Skeletal muscle satellite cell (primary cell): Measurements from ENCODE around the gene ZNF48.
A peak's percentile ranks its signal among the peaks of the same experiment; 100 is the strongest.

ENCODE experiments used
- H3K27me3 ChIP-seq: 2 replicates; pipeline ENCODE4 v1.7.0; 2013; ENCODE audit warnings: low read length; ENCODE audit not compliant: control insufficient read depth, insufficient read depth
- H3K36me3 ChIP-seq: 2 replicates; pipeline ENCODE4 v1.7.0; 2013; ENCODE audit warnings: mild to moderate bottlenecking, control low read depth, low read length; ENCODE audit not compliant: insufficient read depth
- H3K4me1 ChIP-seq: 2 replicates; pipeline ENCODE4 v1.7.0; 2013; ENCODE audit warnings: low read length; ENCODE audit not compliant: control insufficient read depth, insufficient read depth
- H3K4me2 ChIP-seq: 2 replicates; pipeline ENCODE4 v1.7.0; 2013; ENCODE audit warnings: mild to moderate bottlenecking, low read length
- H3K4me3 ChIP-seq: 2 replicates; pipeline ENCODE4 v1.7.0; 2013; ENCODE audit warnings: low read length
- H3K9ac ChIP-seq: 2 replicates; pipeline ENCODE4 v1.7.0; 2013; ENCODE audit warnings: mild to moderate bottlenecking, low read depth, low read length, moderate library complexity
- H3K9me3 ChIP-seq: replicated peaks from 2 replicates; pipeline ENCODE4 v1.7.0; 2013; ENCODE audit warnings: mild to moderate bottlenecking, control low read depth, low read length

Gene ZNF48

DNA sequence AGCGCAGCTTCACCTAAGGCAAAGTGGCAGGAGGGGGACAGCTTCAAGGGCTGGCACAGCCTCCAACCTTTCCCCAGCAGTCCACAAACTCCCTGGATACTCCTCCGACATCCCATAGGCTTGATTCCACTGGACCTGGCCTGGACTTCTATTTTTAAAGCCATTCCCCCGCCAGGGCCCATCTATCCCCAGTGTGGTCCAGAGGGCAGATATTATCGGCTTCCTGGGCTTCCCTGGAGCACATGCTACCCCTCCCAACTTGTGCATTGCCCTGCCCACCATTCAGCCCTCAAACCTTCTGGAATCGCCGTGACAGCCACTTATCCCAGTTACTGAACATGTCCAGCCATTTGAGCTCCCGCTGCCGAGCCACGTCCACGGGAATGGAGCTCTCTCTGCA, 30.0 kb upstream of the ZNF48 start:
- Histone ChIP-seq H3K4me1 (peaks cover 19% of the 10 kb centered on the region), H3K4me3 (no peak overlapping the region), H3K4me2 (no peak overlapping the region), H3K27me3 (no peaks in the 10 kb centered on the region), H3K9me3 (no peaks in the 10 kb centered on the region), H3K9ac (no peak overlapping the region), H3K36me3 (peaks cover 30% of the 10 kb centered on the region)

DNA sequence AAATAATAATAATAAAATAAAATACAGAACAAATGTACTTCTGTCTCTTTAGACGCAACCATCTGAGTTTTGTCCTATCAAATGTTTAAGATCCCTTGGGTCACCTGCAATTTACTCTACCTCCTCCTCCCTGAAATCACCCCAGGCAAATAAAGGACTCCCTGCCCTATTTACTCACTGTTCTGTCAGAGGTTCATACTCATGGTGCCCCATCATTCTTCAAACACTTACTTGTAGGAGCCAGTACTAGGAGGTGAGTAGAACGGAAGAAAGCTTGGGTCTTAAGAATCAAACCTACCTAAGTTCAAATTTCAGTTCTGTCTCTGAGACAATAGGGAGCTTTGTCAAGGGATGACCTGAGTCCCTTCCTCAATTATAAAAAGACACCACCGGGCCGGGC, 28.7 kb upstream of the ZNF48 start:
- Histone ChIP-seq H3K4me3 (peak overlapping the region; percentile 13), H3K4me1 (peaks cover 24% of the 10 kb centered on the region), H3K27me3 (no peaks in the 10 kb centered on the region), H3K4me2 (peak overlapping the region; percentile 86), H3K9ac (no peak overlapping the region), H3K9me3 (no peaks in the 10 kb centered on the region), H3K36me3 (peaks cover 21% of the 10 kb centered on the region)

DNA sequence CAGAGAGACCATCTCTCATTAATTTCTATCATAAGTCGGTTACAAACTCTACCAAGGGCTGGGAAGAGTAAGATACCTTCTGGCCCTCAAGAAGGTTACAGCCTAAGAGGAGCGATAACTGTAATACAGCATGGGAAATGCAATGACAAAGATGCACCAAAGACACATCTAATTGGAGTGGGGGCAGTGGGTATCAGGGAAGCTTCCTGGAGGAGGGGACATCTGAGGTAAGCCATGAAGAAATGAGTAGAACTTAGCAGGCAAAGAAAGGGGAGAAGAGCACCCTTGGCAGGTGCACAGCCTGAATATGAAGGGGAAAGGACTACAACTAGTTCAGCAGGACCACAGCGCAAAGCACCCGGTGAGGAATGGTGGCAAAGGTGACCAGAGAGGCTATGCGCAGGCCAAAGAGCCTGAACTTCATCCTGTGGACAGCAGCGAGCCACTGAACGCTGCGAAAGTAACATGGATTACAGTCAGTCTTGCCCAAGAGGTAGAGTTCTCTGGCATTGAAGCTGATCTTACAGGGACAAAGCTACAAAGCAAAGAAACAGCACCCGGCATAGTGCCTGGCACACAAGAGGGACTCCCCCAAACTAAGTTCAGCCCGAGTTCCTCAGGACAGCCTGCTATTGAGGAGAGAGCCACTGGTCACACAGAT, 27.7 kb upstream of the ZNF48 start:
- H3K4me2 ChIP-seq, result peak overlapping the region; percentile 86
- H3K9me3 ChIP-seq, result no peaks in the 10 kb centered on the region
- peak overlapping the region; percentile 71 for H3K4me3 ChIP-seq
- peak overlapping the region; percentile 71 for H3K9ac ChIP-seq
- H3K36me3 ChIP-seq, result peaks cover 18% of the 10 kb centered on the region
- peaks cover 29% of the 10 kb centered on the region for H3K4me1 ChIP-seq
- H3K27me3 ChIP-seq, result no peaks in the 10 kb centered on the region

DNA sequence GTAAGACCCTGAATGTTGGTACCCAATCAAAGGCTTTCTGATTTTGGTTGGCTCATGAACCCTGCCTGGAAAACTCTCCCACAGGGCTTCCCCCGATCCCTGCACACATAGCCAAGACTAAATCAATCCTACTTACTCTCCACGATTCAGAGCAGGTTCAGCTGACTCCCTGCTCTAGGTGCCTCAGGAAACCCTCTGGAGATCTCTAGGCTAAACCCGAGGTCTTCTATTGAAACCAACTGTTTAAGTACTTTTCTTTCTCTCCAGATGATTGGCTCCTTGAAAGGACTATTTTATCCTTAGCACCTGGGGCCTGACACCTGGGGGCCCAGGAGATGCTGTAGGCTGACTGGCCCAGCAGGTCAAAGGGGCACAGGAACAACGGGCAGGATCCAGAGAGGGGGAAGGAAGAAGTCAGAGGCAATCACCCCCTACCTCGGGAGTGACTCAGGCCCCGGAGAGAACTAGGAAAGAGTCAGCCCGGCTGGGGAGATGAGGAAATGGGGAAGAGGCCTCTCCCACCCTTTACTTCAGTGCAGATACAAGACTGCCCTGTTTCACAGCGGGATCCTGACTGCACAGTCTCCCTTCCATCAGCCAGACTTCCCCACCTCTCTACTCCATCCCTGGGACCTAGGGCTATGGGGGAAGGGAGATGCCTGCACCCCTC, 27.0 kb upstream of the ZNF48 start:
- peaks cover 29% of the 10 kb centered on the region for H3K4me1 ChIP-seq
- peak overlapping the region; percentile 71 for H3K4me3 ChIP-seq
- peak overlapping the region; percentile 71 for H3K9ac ChIP-seq
- peak overlapping the region; percentile 86 for H3K4me2 ChIP-seq
- no peaks in the 10 kb centered on the region for H3K9me3 ChIP-seq
- H3K27me3 ChIP-seq, result no peaks in the 10 kb centered on the region
- H3K36me3 ChIP-seq, result peaks cover 16% of the 10 kb centered on the region

DNA sequence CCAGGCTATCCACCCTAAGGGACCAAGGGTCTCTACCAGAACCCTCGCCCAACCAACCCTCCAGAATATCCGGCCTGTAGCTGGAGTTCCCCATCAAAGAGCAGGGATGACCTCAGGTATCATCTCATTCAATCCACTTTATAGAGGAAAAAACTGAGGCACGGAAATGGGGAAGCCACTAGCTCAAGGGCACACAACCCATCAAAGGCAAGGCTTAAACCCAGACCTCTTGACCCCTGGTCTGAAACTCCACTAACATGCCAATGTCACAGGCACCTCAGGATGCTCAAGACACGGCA, 26.5 kb upstream of the ZNF48 start:
- Histone ChIP-seq H3K4me3 (peak overlapping the region; percentile 71), H3K36me3 (peaks cover 16% of the 10 kb centered on the region), H3K9me3 (no peaks in the 10 kb centered on the region), H3K4me2 (peak overlapping the region; percentile 86), H3K4me1 (peaks cover 29% of the 10 kb centered on the region), H3K9ac (peak overlapping the region; percentile 71), H3K27me3 (no peaks in the 10 kb centered on the region)

DNA sequence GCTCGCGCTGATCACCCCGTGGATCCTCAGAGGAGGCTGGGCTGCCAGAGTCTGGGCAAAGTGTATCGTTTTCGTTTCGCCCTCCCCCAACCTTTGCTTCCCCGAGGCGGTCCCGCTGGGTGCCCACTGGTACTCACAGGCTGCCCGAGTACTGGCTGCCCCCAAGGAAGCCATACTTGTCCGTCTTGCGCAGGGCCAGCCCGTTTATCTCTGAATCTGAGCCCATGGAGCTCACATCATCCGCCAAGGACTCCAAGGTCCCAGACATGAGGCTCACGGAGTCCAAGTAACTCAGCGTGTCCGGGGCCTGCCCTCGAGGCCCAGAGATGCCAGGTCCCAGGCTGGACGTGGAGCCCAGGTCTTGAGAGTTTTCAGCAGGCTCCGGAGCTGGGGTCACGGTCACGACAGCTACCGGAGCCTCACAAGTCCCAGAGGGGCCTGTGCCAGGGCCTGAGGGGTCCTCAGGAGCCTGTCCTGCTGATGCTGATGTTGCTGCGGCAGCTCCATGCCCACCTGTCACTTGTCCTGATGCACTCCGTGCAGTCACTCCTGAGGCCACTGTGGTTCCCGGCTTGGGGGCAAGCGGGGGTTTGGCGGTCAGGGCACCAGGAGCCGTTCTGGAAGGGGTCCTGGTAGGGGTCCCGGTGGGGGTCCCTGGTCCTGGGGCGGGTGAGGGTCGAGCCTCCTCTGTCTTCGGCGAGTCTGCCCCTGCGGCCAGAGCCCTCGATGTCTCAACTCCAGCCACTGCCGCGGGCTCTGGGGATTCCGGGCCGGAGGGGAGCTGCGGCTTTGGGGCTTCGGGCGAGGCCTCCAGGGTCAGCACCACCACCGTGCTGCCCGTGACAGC, 25.9 kb upstream of the ZNF48 start:
- Histone ChIP-seq H3K9ac (peak overlapping the region; percentile 71), H3K9me3 (no peaks in the 10 kb centered on the region), H3K36me3 (peaks cover 16% of the 10 kb centered on the region), H3K4me2 (peak overlapping the region; percentile 86), H3K4me3 (peak overlapping the region; percentile 71), H3K4me1 (peaks cover 29% of the 10 kb centered on the region), H3K27me3 (no peaks in the 10 kb centered on the region)

DNA sequence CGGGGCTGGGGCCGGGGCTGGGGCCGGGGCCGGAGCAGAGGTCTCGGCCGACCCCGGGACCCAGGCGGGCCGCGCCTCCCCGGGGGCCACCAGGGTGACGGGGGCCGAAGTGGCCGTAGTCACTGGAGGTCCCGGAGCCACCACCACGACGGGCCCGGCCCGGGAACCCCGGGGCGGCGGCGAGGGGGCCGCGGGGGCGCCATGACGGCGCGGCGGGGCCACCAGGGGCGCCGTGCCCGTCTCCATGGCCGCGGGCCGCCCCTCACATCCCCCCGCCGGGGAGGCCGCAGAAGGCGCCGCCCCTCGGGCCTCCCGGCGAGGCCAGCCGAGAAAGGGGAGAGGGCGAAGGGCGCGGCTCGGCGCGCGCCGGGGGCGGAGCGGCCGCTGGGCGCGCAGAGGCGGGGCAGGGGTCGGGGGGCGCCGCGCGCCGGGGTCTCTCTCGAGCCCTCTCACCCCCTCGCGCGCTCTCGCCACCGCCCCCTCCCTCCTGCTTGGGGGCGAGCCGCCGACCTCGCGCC, 25.2 kb upstream of the ZNF48 start:
- Histone ChIP-seq H3K9ac (peak overlapping the region; percentile 71), H3K36me3 (peaks cover 14% of the 10 kb centered on the region), H3K27me3 (no peaks in the 10 kb centered on the region), H3K4me2 (peak overlapping the region; percentile 86), H3K9me3 (no peaks in the 10 kb centered on the region), H3K4me1 (peaks cover 29% of the 10 kb centered on the region), H3K4me3 (peak overlapping the region; percentile 71)

DNA sequence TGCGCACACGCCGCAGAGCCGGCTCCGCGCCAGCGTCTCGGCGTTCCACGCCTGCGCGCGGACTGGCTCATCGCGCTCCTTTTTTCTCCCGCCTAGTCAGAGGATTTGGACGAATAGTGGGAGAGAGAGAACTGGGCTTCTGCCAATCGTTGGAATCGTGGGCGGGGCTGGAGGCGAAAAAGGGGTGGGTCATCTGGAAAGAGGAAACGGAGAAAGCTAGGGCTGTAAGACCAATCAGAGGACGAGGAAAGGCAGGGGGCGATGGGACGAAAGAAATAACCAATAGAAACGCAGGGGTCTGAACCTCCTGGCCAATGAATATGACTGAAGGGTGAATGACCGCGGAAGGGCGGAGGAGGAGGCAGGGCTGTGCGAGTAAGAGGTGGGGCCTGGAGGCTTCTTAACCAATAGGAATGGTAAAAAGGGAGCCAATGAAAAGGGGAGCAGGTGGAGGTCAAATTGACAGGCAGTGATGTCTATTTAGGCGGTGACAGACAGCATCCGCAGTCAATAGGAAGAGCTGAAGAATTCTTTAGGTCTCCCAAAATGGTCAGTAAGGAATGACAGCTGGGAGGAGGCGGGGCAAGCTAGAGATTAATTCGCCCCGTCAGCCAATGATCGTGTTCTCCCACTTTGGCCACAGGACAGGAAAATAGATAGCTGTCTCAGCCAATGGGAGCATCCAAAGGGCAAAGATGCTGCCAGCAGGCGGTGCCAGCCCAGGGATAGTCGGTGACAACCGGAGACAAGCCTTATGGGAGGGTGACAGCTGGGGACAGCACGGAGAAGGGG, 24.6 kb upstream of the ZNF48 start, which contains the start of gene TBC1D10B:
Gene TBC1D10B (minus strand): TSS at position 39 of the 792 bp plus-strand sequence. CDS start 311 bp downstream, outside the sequence.
- H3K4me1 ChIP-seq, result peaks cover 29% of the 10 kb centered on the region
- peak within 1 kb of the TSS; percentile 71 for H3K4me3 ChIP-seq
- no peaks in the 10 kb centered on the region for H3K27me3 ChIP-seq
- peak within 1 kb of the TSS; percentile 93 for H3K4me2 ChIP-seq
- H3K9me3 ChIP-seq, result no peaks in the 10 kb centered on the region
- H3K9ac ChIP-seq, result peak within 1 kb of the TSS; percentile 71
- peaks cover 7% of the 10 kb centered on the region for H3K36me3 ChIP-seq

DNA sequence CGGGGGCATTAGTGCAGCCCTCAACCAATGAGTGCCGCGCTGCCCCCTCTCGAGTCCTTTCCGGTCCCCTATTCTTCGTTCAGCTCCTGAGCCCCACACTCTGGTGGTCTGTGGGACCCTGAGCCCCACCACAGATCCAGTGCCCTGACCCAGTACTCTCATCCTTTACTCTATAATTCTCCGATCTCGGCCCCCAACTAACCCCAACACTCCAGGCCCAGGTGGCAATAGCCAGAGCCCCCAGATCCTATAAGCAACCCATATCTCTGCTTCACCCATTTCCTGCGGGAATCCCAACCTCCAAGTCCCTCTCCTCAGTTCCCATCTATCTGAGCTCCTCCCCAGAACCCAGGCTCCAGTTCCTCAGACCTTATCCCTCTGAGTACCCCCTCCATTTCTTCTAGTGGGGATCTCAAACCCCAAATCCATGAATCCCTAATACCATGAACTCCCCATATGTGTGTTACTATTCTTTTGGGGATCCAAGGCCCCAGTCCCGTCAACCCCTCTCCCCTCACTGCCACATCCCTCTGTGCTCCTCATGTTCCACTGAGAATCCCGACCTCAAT, 23.9 kb upstream of the ZNF48 start:
- peaks cover 29% of the 10 kb centered on the region for H3K4me1 ChIP-seq
- no peaks in the 10 kb centered on the region for H3K27me3 ChIP-seq
- peaks cover 6% of the 10 kb centered on the region for H3K36me3 ChIP-seq
- peak overlapping the region; percentile 71 for H3K4me3 ChIP-seq
- peak overlapping the region; percentile 93 for H3K4me2 ChIP-seq
- H3K9me3 ChIP-seq, result no peaks in the 10 kb centered on the region
- peak overlapping the region; percentile 69 for H3K9ac ChIP-seq

DNA sequence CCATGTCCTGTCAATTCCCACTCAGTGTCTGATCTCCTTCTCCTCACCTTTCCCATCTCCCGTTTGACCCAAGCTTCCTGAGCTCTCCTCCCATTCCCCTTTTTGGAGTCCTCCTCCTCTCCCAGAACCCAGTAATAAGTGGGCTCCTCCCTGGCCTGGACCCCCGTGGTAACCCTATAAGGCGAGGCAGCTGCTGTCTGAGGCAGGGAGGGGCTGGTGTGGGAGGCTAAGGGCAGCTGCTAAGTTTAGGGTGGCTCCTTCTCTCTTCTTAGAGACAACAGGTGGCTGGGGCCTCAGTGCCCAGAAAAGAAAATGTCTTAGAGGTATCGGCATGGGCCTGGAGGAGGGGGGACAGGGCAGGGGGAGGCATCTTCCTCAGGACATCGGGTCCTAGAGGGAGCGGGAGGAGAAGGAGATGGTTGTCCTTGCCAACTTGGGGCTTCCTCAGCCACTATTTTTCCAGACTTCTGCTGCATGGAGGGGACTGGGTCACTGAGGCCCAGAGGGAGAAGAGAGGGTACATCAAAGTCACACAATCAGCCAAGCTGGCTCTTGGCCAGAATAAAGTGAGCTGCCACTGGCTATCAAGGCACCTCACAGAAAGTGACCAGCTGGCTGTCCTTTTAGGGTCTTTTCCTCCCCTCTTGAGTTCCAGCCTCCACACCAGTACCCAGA, 23.0 kb upstream of the ZNF48 start:
- H3K4me3 ChIP-seq, result no peak overlapping the region
- peaks cover 3% of the 10 kb centered on the region for H3K36me3 ChIP-seq
- H3K27me3 ChIP-seq, result no peaks in the 10 kb centered on the region
- peaks cover 26% of the 10 kb centered on the region for H3K4me1 ChIP-seq
- H3K9me3 ChIP-seq, result no peaks in the 10 kb centered on the region
- no peak overlapping the region for H3K4me2 ChIP-seq
- no peak overlapping the region for H3K9ac ChIP-seq
